K562 (cell line): ENCODE data around the gene EN1. TPM values are rescaled to one million over a fixed set of nuclear protein-coding genes. Genes with fewer than 3 reads are reported as not detected.

ENCODE experiments used
- ATAC-seq: fragments of 200-7000 bp; cut with Tn5 transposase; 3 replicates; pipeline ENCODE4 v1.9.1; 2020; ENCODE audit warnings: moderate library complexity
- BruUV-seq: library from RNA; stranded (reverse); fragments of 400-500 nt; replicated peaks from 2 replicates; lab custom pipeline; 2021; lab: Mats Ljungman, UMichigan
- CTCF ChIA-PET: fragments of 300-600 bp; formaldehyde crosslinking; extraction: SDS; loops from one replicate; lab custom pipeline; 2021; ENCODE audit warnings: low intra/inter-chr PET ratio; lab: Yijun Ruan, JAX
- POLR2A ChIA-PET: fragments of 300-600, 350-650 bp; sonication (Branson Sonifier 250); formaldehyde crosslinking; extraction: SDS; loops from one replicate; lab custom pipeline; 2021; ENCODE audit warnings: antibody characterized with exemption, inconsistent platforms; lab: Yijun Ruan, JAX
- DNase-seq, 4 experiments: peaks; one replicate each; pipeline versions ENCODE4 v3.0.0 to v3.0.0-alpha.2; 2011 to 2018; ENCODE audit warnings: low spot score in 3 of 4, mixed read lengths in 3 of 4; ENCODE audit errors: extremely low read depth in 1 of 4
- FAIRE-seq: peaks from 2 replicates; lab custom pipeline; 2011; peaks lifted over from hg19 to GRCh38; lab: Jason Lieb, UNC
- H2AFZ ChIP-seq: 2 replicates; pipeline ENCODE4 v1.6.0; 2011; ENCODE audit warnings: low read depth, low read length, control low read depth, inconsistent platforms
- H3K27ac ChIP-seq: fragments of 200-600 bp; 3 replicates; pipeline ENCODE4 v1.8.0; 2011; ENCODE audit warnings: low read depth, mild to moderate bottlenecking, control low read depth, inconsistent platforms, low read length, moderate library complexity, mixed read lengths; ENCODE audit errors: extremely low read depth
- H3K27me3 ChIP-seq, 2 experiments: fragments of 300-600 bp in 1 of 2; 2 replicates in 1 of 2; 3 replicates in 1 of 2; pipeline versions ENCODE4 v1.6.0 to v1.8.0; 2011; ENCODE audit warnings: inconsistent platforms in 2 of 2, low read length in 2 of 2, mild to moderate bottlenecking in 1 of 2, mixed read lengths in 1 of 2, moderate library complexity in 1 of 2; ENCODE audit not compliant: control insufficient read depth in 2 of 2, insufficient read depth in 2 of 2
- H3K36me3 ChIP-seq: fragments of 300-600 bp; 3 replicates; pipeline ENCODE4 v1.8.0; 2011; ENCODE audit warnings: mild to moderate bottlenecking, low read length, inconsistent platforms; ENCODE audit not compliant: control insufficient read depth, insufficient read depth
- H3K4me1 ChIP-seq, 2 experiments: fragments of 200-600 bp in 1 of 2; replicated peaks in 1 of 2; 2 replicates in 1 of 2; 3 replicates in 1 of 2; pipeline versions ENCODE4 v1.5.1 to v1.8.0; 2011; ENCODE audit warnings: inconsistent platforms in 2 of 2, low read length in 2 of 2, mild to moderate bottlenecking in 1 of 2, mixed read lengths in 1 of 2, moderate library complexity in 1 of 2; ENCODE audit not compliant: control insufficient read depth in 2 of 2, insufficient read depth in 2 of 2
- H3K4me2 ChIP-seq: 2 replicates; pipeline ENCODE4 v1.6.1; 2011; ENCODE audit warnings: low read length, control low read depth, inconsistent platforms, mixed read lengths; ENCODE audit not compliant: insufficient read depth
- H3K4me3 ChIP-seq: fragments of 200-600 bp; sonication (generic), shearing (Covaris generic); 2 replicates; pipeline ENCODE4 v1.5.1; 2016; ENCODE audit warnings: control low read depth, inconsistent platforms
- H3K79me2 ChIP-seq: fragments of 200-600 bp; 3 replicates; pipeline ENCODE4 v1.8.0; 2011; ENCODE audit warnings: low read length, inconsistent platforms; ENCODE audit not compliant: control insufficient read depth, insufficient read depth
- H3K9ac ChIP-seq, 2 experiments: 2 replicates each; pipeline versions ENCODE4 v1.6.0 to v1.6.1; 2011; ENCODE audit warnings: low read depth in 2 of 2, low read length in 2 of 2, control low read depth in 1 of 2, inconsistent platforms in 1 of 2, mild to moderate bottlenecking in 1 of 2, mixed read lengths in 1 of 2; ENCODE audit not compliant: insufficient read depth in 1 of 2
- H3K9me1 ChIP-seq: one replicate; pipeline ENCODE4 v1.6.0; 2011; ENCODE audit warnings: inconsistent platforms, mild to moderate bottlenecking, low read length, moderate library complexity; ENCODE audit not compliant: control insufficient read depth, insufficient read depth
- H3K9me3 ChIP-seq: replicated peaks from 2 replicates; pipeline ENCODE4 v1.5.1; 2011; ENCODE audit warnings: low read depth, low read length, inconsistent platforms; ENCODE audit not compliant: control insufficient read depth, insufficient read depth
- H4K20me1 ChIP-seq: replicated peaks from 2 replicates; pipeline ENCODE4 v1.6.1; 2011; ENCODE audit warnings: low read length, inconsistent platforms, mixed read lengths; ENCODE audit not compliant: control insufficient read depth, insufficient read depth
- HLTF ChIP-seq: fragments of 450-650 bp; IDR thresholded peaks from 2 replicates; pipeline ENCODE4 v1.6.1; 2016
- RREB1 ChIP-seq: fragments of 250-450 bp; sonication (Bioruptor Pico); IDR thresholded peaks from 2 replicates; pipeline ENCODE4 v1.4.0; 2020
- ZNF175 ChIP-seq: fragments of 200-800 bp; sonication (Bioruptor generic); IDR thresholded peaks from 2 replicates; pipeline ENCODE4 v1.6.1; 2016; ENCODE audit warnings: low read depth, mild to moderate bottlenecking, missing genetic modification characterization, missing compliant biosample characterization
- ZNF184 ChIP-seq: sonication (generic); formaldehyde crosslinking; IDR thresholded peaks from 2 replicates; pipeline ENCODE4 v1.5.0; 2020; ENCODE audit warnings: missing genetic modification reagents
- ZNF239 ChIP-seq: fragments of 250-450 bp; sonication (Bioruptor Pico); IDR thresholded peaks from 2 replicates; pipeline ENCODE4 v1.4.0; 2020; ENCODE audit warnings: mild to moderate bottlenecking
- ZNF764 ChIP-seq: fragments of 250-450 bp; sonication (Bioruptor Pico); IDR thresholded peaks from 2 replicates; pipeline ENCODE4 v1.4.0; 2020; ENCODE audit warnings: low read depth, mild to moderate bottlenecking, moderate library complexity
- WGBS: fragments of 100-300 bp; shearing (Covaris generic); methylation state at CpG from one replicate; pipeline ENCODE4 v1.1.6; 2016; ENCODE audit warnings: low coverage, mixed read lengths; ENCODE audit not compliant: insufficient coverage; ENCODE audit errors: missing lambda C conversion rate; 5-methylcytosine and 5-hydroxymethylcytosine counted together
- in situ Hi-C: fragments of 300-500 bp; cut with MboI; formaldehyde crosslinking; loops from 4 replicates; pipeline ENCODE4 v1.15.0; 2018; ENCODE audit warnings: inconsistent platforms, mixed read lengths
- intact Hi-C: fragments of 100-400 bp; cut with micrococcal nuclease; formaldehyde crosslinking; loops from 2 replicates; pipeline ENCODE4 v1.14.2; 2022
- polyA plus RNA-seq, 8 experiments: library from polyadenylated mRNA; depleted of rRNA in 4 of 8; stranded (reverse) in 5 of 8; unstranded in 3 of 8; fragments of >200 nt; fragmentation: Nextera tagmentation in 2 of 8; fragmentation: Illumina TruSeq in 1 of 8; extraction: Ambion mirVana in 2 of 8; extraction: Trizol in 1 of 8; gene quantifications; 2 replicates each; pipeline versions ENCODE4 v1.2.1 to v1.2.3, GENCODE V29; 2011 to 2014; ENCODE audit warnings: inconsistent platforms in 1 of 8, missing spikeins in 1 of 8
- total RNA-seq, 7 experiments: library from RNA; depleted of rRNA in 6 of 7; stranded (reverse); fragments of >200 nt in 6 of 7; fragmentation: Illumina TruSeq in 2 of 7; extraction: Trizol in 2 of 7; gene quantifications; 2 replicates each; pipeline versions ENCODE4 v1.2.1 to v1.2.3, GENCODE V29; 2011 to 2021; ENCODE audit warnings: low replicate concordance in 1 of 7

Gene EN1
- total and polyA plus RNA-seq, 9 of the 15 experiments (the other 6 are each of a cell fraction or from before 2014, with no cell fraction given): 0.06 to 2.0 (median 0.51) TPM

GRCh38 chr2:118834901-118835745, 12.3 kb downstream of the EN1 start:
- H2AFZ ChIP-seq: no peak overlapping the region
- DNase-seq (no peak), ATAC-seq (no peak), FAIRE-seq (no peak)
- TF ChIP-seq RREB1: no peak
- no peak for TF ChIP-seq HLTF
- no peak for TF ChIP-seq ZNF764 (CRISPR knock-in tag)
- TF ChIP-seq ZNF239 (CRISPR knock-in tag): no peak
- no peak for TF ChIP-seq ZNF184 (CRISPR knock-in tag)
- TF ChIP-seq ZNF175 (CRISPR knock-in tag): no peak
- peaks cover 0 to 24% of the 10 kb centered on the region in 2 experiments; a peak in 2 of 5 replicates for H3K27me3 ChIP-seq
- no peaks in the 10 kb centered on the region for H3K9me1 ChIP-seq
- ChIA-PET POLR2A (no interaction called here), CTCF (no interaction called here)
- H3K36me3 ChIP-seq: no peaks in the 10 kb centered on the region
- peaks cover 0 to 18% of the 10 kb centered on the region in 2 experiments; a peak in 2 of 5 replicates for H3K4me1 ChIP-seq
- no peak overlapping the region for H3K4me2 ChIP-seq
- no peak overlapping the region for H3K27ac ChIP-seq
- intact Hi-C loops (no loop called here), in situ Hi-C loops (no loop called here)
- H3K4me3 ChIP-seq: no peak overlapping the region
- H3K9me3 ChIP-seq: no peaks in the 10 kb centered on the region
- H3K79me2 ChIP-seq: no peaks in the 10 kb centered on the region
- no TSS peak for BruUV-seq
- H3K9ac ChIP-seq: no peak overlapping the region
- 62% methylated on average over 13 of the region's 61 CpGs for WGBS
- no peaks in the 10 kb centered on the region for H4K20me1 ChIP-seq
